RKO (cell line): ENCODE data around the gene MCC.

Experiments
- DNase-seq: peaks from one replicate; pipeline ENCODE4 v3.0.0-alpha.2; 2016; ENCODE audit warnings: low spot score

The MCC gene

DNA sequence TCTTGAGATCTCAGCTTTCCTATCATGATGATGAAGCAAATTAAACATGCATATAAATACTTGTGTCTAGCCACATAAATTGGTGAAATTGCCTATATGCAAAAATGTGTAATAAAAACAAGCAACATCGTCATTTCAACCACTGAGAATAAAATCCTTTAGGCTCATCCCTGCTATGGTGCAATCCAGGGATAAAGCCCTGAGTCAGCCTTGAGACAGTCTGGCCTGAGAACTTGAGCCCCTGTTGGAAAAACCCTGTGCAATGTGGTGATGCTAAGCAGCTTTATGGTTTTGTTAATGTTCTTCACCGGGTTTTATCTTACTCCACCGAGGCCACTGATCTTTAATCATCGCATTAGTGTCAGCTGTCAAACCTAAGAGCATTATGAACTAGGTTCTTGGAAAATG lies 341.1 kb downstream of the MCC start:
- DNase-seq: no peak

DNA sequence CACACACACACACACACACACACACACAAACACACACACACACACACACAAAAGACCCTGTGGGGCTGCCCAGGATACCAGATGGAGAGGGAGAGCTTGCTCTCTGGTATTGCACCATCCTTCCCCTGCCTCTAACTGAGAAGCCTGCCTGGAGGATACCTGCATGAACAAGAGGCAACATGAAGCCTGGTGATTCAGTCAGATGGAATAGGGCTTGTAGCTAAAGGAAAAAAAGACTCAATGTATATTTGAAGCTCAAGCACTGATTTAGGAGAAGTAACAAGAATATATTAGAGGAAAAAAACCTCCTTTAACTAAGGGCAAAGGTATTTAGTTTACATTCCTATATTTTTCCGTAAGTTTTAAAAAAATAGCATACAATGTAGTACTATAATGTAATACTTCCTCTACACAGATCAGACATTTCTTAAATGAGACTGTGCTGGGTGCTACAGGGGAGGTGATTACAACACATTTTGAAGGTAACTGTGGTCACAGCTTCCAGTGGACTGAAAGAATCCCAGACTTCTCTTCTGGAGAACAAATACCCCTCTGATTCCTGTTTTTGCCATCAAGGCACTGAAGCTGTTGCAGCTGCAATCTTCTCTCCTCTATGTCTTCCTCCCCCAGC lies 342.4 kb downstream of the MCC start:
- DNase-seq: no peak

GRCh38 chr5:113142186-113142585 lies 346.1 kb downstream of the MCC start:
- no peak for DNase-seq

GRCh38 chr5:113140837-113141671 lies 347.2 kb downstream of the MCC start:
- DNase-seq: no peak

DNA sequence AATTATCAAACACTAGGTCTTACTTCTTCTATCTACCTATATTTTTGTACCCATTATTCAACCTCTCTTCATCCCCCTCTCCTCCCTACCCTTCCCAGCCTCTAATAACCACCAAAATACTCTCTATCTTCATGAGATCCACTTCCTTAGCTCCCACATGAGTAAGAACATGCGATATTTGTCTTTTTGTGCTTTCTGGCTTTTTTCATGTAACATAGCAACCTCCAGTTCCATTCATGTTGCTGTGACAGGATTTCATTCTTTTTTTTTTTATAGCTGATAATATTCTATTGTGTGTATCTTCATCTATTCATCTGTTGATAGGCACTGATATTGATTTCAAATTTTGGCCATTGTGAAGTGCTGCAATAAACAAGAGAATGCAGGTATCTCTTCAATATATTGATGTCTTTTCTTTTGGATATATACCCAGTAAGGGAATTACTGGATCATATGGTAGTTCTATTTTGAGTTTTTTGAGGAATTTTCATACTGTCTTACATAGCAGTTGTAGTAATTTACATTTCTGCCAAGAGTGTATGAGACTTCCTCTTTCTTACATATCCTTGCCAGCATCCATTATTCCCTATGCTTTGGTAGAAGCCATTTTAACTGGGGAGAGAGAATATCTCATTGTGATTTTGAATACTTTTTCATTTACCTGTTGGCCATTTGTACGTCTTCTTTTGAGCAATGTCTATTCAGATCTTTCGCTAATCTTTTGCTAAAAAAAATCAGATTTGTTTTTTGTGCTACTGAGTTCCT lies 354.9 kb downstream of the MCC start:
- DNase-seq: no peak

DNA sequence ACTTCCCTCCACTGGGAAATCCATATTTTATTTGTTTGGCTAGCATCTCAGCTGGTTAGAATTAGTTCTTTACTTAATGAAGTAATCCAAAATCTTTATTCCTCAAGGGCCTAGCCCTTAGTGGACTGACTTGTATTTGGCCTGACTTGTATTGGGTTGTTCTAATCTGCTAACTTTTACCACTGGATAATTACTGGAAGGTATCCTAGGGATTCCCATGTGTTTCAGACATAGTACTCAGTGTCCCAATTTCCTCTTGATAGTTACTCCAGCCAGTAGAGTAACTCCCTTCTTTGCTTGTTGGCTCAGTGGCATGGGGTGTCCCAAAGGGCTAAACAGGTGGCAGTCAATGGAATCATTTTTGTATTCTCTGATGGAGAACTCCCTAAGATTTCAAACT lies 355.7 kb downstream of the MCC start:
- no peak for DNase-seq

DNA sequence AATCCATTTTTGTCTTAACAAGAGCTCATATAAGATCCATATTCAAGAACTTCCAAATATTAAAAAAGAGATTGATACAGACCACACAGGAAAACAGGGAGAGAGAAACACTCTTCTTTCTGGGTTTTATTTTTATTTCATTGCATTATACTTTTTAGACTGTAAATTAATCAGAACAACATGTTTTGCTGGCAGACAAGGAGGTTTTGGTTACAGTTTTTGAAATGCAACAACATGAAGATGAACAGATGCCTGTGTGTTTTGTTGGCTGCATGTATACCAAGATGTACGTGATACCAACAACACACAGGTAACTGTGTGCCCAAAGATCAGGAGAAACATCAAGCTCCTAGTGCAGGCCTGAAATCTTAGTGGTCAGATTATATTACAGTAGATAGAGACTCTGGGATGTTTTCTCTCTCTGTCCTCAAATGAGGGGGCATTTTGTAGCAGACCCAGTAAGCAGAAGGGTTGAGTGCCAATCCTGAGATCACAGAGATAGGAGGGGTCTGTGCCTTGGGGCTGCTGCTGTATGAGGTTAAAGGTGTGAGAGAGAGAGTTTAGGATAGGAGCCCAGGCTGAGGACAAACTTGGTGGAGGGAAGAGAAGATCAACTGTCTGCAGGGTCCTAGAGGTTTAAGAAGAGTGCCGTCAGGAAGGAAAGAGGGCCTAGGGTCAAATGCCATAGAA lies 359.5 kb downstream of the MCC start:
- no peak for DNase-seq

GRCh38 chr5:113128082-113128481 lies 360.2 kb downstream of the MCC start:
- DNase-seq: no peak

GRCh38 chr5:113127021-113127420 lies 361.2 kb downstream of the MCC start:
- no peak for DNase-seq

GRCh38 chr5:113125371-113125770 lies 362.9 kb downstream of the MCC start:
- DNase-seq: no peak

DNA sequence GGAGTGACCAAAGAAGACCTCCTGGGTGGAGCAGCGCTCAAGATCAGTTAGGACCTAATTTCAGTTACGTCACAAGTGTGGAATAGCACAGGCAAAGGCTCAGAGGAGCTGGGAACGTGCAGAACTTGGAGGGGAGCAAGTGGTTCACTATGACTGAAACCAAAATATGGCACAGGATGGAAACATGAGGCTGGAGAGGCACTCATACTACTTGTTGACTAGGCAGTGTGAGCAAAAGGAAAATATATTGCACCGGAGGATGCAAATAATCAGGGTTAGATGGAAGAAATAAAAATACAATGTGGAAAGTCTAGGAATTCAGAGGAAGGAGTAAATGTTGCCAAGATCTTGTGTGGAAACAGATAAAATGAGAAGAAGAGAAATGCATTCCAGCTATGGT lies 363.3 kb downstream of the MCC start:
- DNase-seq: no peak

GRCh38 chr5:113124265-113124664 lies 364.0 kb downstream of the MCC start:
- DNase-seq: no peak

- DNase-seq: peak; percentile 3
These were observed 364.6 kb downstream of the MCC start for GRCh38 chr5:113123618-113124017.

GRCh38 chr5:113122053-113122452 lies 366.2 kb downstream of the MCC start:
- DNase-seq: peak; percentile 20

DNA sequence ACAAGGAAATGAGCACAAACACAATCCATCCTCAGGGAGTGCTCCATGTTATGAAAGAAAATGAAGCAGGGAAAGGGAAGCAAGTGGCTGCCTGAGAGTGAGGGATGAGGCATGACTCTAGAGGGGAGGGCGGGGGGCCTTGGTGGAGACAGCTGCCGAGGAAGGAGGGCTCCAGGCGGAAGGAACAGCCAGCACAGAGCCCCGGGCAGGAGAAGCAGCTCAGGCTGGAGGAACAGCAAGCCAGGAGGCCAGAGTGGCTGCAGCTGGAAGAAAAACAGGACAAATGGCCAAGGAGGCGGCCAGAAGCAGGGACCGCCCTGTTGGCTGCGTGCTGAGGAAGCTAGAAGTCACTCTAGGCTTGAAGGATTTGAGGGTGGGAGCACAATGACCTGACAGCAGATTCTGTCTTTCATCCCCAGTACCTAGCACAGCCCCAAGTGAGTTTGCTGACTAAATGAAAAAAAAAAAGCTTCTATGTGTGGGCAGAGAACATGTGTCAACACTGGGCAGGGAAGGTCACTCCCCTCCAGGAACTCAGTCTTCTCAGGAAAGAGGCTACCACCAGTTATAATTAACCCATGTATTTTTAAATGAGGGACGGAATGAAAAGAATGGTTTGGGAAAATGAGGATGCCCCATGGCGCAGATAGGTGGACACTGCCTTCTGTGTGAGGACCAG lies 368.9 kb downstream of the MCC start:
- DNase-seq: no peak

- no peak for DNase-seq
These were observed 369.5 kb downstream of the MCC start for GRCh38 chr5:113118765-113119164.

- no peak for DNase-seq
These were observed 370.0 kb downstream of the MCC start for GRCh38 chr5:113118298-113118697.

GRCh38 chr5:113117543-113118115 lies 370.6 kb downstream of the MCC start:
- DNase-seq: no peak

DNA sequence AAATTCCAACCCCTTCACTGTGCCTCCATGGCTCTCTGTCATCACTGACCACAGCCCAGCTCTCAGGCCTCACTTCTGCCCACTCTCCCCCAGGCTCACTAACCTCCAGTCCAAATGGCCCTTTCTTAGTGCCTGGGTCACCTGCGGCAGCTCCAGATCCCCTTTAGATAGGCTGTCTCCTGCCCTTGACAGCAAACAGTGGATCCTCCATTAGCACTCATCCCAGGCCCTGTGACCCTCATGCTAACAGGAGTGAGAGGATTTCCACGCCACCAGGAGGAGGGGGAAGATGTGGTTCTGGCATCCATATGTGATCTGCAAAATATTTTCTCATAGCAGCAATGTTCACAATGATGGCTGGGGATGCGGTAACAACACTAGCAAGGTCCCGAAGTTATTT lies 372.3 kb downstream of the MCC start:
- DNase-seq: no peak

DNA sequence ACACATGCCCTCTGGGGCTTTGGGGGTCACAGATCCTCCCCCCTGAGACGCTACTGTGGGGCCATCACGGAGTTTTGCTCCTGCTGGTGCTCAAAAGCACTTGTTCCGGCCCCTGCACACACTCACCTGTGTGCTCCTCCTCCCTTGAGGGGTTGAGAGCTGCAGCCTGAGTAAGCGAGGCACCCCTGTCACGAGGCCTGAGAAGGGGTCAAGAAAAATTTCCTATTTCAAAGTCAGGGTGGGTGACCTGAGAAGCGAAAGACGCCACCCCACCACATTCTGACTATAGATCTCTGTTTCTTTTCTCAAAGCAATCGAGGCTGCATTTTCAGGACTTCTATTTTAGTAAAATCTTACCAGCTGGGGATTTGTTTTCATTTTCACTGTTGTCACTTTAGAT lies 373.2 kb downstream of the MCC start:
- no peak for DNase-seq

- DNase-seq: no peak
These were observed 373.7 kb downstream of the MCC start for GRCh38 chr5:113114559-113114958.
